GM18909 (cell line): ENCODE measurements around the gene ALDH2.

Source experiments
- ATAC-seq: cut with Tn5 transposase; IDR thresholded peaks from one replicate; pipeline ENCODE4 v1.9.1; 2021; ENCODE audit warnings: mild to moderate bottlenecking; ENCODE audit not compliant: unreplicated experiment, poor library complexity

Gene ALDH2

DNA sequence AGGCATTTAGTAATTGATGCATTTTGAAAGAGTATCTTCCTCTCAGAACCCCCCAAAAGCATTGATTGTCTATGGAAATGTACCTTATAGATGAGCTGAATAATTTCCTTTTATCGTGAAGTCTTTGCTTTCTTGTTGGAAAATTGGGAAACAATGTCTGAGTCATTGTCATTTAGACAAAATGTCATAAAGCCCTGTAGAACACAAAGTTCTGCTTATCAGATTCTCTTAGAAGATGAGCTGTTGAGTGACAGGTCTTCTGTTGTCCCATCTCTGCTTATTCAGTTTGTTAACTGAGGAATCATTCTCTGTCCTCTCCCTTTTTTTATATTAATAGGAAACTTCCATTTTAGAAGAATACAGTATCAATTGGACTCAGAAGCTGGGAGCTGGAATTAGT, 98.2 kb downstream of the ALDH2 start:
- no peak for ATAC-seq
